PC-3 (cell line): ENCODE data around the gene EEPD1. TPM values are rescaled to one million over a fixed set of nuclear protein-coding genes. Genes with fewer than 3 reads are reported as not detected.
A peak's percentile ranks its signal among the peaks of the same experiment; 100 is the strongest.

Experiments
- ATAC-seq: fragments of 200-7000 bp; cut with Tn5 transposase; 2 replicates; pipeline ENCODE4 v1.9.1; 2020; ENCODE audit warnings: mild to moderate bottlenecking, moderate library complexity
- BruUV-seq: library from RNA; stranded (reverse); fragments of 400-500 nt; replicated peaks from 2 replicates; lab custom pipeline; 2021; lab: Mats Ljungman, UMichigan
- CTCF ChIA-PET: fragments of 300-600 bp; sonication (Branson Sonifier 250); formaldehyde crosslinking; loops from one replicate; lab custom pipeline; 2022; ENCODE audit warnings: antibody characterized with exemption; lab: Charles Lee
- POLR2A ChIA-PET: fragments of 300-600 bp; sonication (Branson Sonifier 250); formaldehyde crosslinking; loops from one replicate; lab custom pipeline; 2022; ENCODE audit warnings: antibody characterized with exemption; ENCODE audit not compliant: unreplicated experiment; lab: Charles Lee
- DNase-seq: peaks from one replicate; pipeline ENCODE4 v3.0.0-alpha.2; 2015
- H2AFZ ChIP-seq: fragments of 300-600 bp; sonication (generic); 2 replicates; pipeline ENCODE4 v1.6.0; 2016; ENCODE audit warnings: antibody characterized with exemption, low read length
- H3F3A ChIP-seq: fragments of 300-600 bp; sonication (generic); one replicate; pipeline ENCODE4 v1.6.0; 2017; ENCODE audit warnings: antibody characterized with exemption, low read length, control low read depth, mild to moderate bottlenecking; ENCODE audit not compliant: unreplicated experiment
- H3K27ac ChIP-seq: fragments of 300-600 bp; sonication (generic); 2 replicates; pipeline ENCODE4 v1.5.1; 2016; ENCODE audit warnings: mild to moderate bottlenecking, low read length
- H3K27me3 ChIP-seq: fragments of 300-600 bp; sonication (generic); 2 replicates; pipeline ENCODE4 v1.6.1; 2016; ENCODE audit warnings: low read length, mixed read lengths
- H3K36me3 ChIP-seq: fragments of 300-600 bp; sonication (generic); 2 replicates; pipeline ENCODE4 v1.6.1; 2016; ENCODE audit warnings: low read depth, mixed run types, low read length, mixed read lengths
- H3K4me1 ChIP-seq: fragments of 300-600 bp; sonication (generic); 2 replicates; pipeline ENCODE4 v1.5.1; 2016; ENCODE audit warnings: low read length; ENCODE audit not compliant: insufficient read depth
- H3K4me2 ChIP-seq: fragments of 300-600 bp; sonication (generic); 2 replicates; pipeline ENCODE4 v1.6.0; 2016; ENCODE audit warnings: low read length
- H3K4me3 ChIP-seq: fragments of 300-600 bp; sonication (generic); 2 replicates; pipeline ENCODE4 v1.5.1; 2016; ENCODE audit warnings: mild to moderate bottlenecking, low read length, mixed read lengths
- H3K79me2 ChIP-seq: fragments of 300-600 bp; sonication (generic); 2 replicates; pipeline ENCODE4 v1.6.1; 2017; ENCODE audit warnings: low read length, mixed read lengths
- H3K9ac ChIP-seq: fragments of 300-600 bp; sonication (generic); 2 replicates; pipeline ENCODE4 v1.6.0; 2016; ENCODE audit warnings: mild to moderate bottlenecking, low read length
- H3K9me2 ChIP-seq: fragments of 300-600 bp; sonication (generic); replicated peaks from 2 replicates; pipeline ENCODE4 v1.6.1; 2016; ENCODE audit warnings: mixed run types, low read length, mixed read lengths
- H3K9me3 ChIP-seq: fragments of 300-600 bp; sonication (generic); 2 replicates; pipeline ENCODE4 v1.6.1; 2016; ENCODE audit warnings: low read length, mixed read lengths
- H4K20me1 ChIP-seq: fragments of 300-600 bp; sonication (generic); 2 replicates; pipeline ENCODE4 v1.6.1; 2016; ENCODE audit warnings: low read length, mixed read lengths
- EZH2 ChIP-seq: fragments of 300-600 bp; sonication (generic); IDR thresholded peaks from one replicate; pipeline ENCODE4 v1.6.1; 2017; ENCODE audit warnings: antibody characterized with exemption, mild to moderate bottlenecking, low read length; ENCODE audit not compliant: unreplicated experiment
- EZH2phosphoT487 ChIP-seq: fragments of 300-600 bp; sonication (generic); IDR thresholded peaks from 2 replicates; pipeline ENCODE4 v1.6.1; 2018; ENCODE audit warnings: mild to moderate bottlenecking, antibody characterized with exemption, low read length, borderline replicate concordance
- intact Hi-C: fragments of 100-400 bp; cut with micrococcal nuclease; formaldehyde crosslinking; loops from 2 replicates; pipeline ENCODE4 v1.9.0; 2023
- total RNA-seq: library from RNA; depleted of rRNA; stranded (reverse); fragments of >200 nt; gene quantifications from 2 replicates; pipeline ENCODE4 v1.2.3, GENCODE V29; 2014
- TF ChIP-seq, protein P1 (sequence below): fragments of 300-600 bp; sonication (generic); conservative IDR thresholded peaks from 2 replicates; pipeline ENCODE4 v1.5.1; 2017; ENCODE audit warnings: antibody characterized with exemption, low read depth, mild to moderate bottlenecking, low read length

EEPD1 gene
- total RNA-seq, 1 experiment from 2014 or later, result 28.3 TPM

DNA sequence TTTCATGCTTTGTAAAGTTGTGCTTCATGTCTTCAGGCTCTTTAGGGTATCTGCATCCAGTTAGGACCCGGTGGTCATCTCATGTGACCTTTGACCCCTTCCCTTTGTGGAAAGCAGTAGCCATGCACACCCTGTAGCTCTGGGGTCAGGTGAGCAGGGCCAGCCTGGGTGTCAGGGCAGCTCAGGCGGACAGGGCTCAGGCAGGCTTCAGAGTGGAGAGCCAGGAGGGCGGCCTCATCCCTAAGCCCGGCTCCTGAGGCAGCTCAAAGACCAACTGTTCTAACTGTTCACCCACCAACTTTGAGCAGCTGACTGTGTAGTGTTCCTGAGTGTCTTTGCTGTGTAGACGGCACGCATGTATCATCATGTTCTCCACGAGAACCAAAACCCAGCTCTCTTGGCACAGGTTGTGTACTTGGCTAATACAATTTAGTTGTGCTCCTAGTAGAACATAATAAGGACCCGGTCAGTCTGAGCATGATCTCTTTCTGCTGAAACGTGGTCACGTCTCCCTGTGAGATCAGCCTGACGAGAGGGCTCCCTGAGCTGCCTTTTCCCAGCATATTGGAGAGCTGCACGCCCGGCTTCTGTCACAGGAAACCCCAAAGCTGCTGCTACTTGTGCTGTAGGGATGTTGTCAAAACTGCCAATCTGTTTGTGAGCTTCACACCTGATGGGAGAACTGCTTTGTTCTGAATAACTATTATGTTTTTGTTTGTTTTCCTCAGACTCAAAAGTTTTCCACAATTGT, 30.0 kb downstream of the EEPD1 start:
- Histone ChIP-seq H3K27me3 (no peaks in the 10 kb centered on the region), H3K9me3 (no peaks in the 10 kb centered on the region), H3K36me3 (no peaks in the 10 kb centered on the region), H3K4me1 (peaks cover 13% of the 10 kb centered on the region), H4K20me1 (no peaks in the 10 kb centered on the region), H3K9me2 (no peaks in the 10 kb centered on the region), H3K79me2 (peaks cover 66% of the 10 kb centered on the region), H3K27ac (no peak overlapping the region), H3K9ac (no peak overlapping the region), H3F3A (no peaks in the 10 kb centered on the region), H3K4me3 (no peak overlapping the region), H2AFZ (no peak overlapping the region), H3K4me2 (no peak overlapping the region)
- BruUV-seq, result no TSS peak
- TF ChIP-seq, protein P1, sequence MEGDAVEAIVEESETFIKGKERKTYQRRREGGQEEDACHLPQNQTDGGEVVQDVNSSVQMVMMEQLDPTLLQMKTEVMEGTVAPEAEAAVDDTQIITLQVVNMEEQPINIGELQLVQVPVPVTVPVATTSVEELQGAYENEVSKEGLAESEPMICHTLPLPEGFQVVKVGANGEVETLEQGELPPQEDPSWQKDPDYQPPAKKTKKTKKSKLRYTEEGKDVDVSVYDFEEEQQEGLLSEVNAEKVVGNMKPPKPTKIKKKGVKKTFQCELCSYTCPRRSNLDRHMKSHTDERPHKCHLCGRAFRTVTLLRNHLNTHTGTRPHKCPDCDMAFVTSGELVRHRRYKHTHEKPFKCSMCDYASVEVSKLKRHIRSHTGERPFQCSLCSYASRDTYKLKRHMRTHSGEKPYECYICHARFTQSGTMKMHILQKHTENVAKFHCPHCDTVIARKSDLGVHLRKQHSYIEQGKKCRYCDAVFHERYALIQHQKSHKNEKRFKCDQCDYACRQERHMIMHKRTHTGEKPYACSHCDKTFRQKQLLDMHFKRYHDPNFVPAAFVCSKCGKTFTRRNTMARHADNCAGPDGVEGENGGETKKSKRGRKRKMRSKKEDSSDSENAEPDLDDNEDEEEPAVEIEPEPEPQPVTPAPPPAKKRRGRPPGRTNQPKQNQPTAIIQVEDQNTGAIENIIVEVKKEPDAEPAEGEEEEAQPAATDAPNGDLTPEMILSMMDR, result no peak
- TF ChIP-seq EZH2phosphoT487 (no peak), EZH2 (no peak)
- ChIA-PET POLR2A (no interaction called here), CTCF (no interaction called here)
- ATAC-seq (no peak), DNase-seq (no peak)
- intact Hi-C loops, result no loop called here

DNA sequence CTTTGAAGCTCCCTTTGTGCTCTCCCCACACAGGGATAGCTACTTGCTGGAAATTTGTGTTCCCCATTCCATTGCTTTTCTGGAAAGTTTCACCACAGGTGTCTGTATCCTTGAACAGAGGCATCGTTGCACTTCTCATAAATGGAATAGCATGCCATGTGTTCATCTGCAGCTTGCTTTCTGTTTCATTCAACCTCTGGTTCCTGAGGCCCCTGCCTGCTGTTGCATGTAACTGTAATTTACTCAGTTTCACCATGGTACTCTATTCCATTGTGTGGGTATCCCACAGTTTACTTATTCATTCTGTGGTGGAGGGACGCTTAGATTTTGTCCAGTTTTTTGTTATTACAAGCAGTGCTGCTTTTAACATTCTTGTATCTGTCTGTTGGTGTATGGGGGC, 32.0 kb downstream of the EEPD1 start:
- no peak for DNase-seq
- Histone ChIP-seq H3K4me3 (no peak overlapping the region), H3K36me3 (no peaks in the 10 kb centered on the region), H2AFZ (no peak overlapping the region), H3K79me2 (peaks cover 71% of the 10 kb centered on the region), H3F3A (no peaks in the 10 kb centered on the region), H3K27me3 (no peaks in the 10 kb centered on the region), H3K9ac (no peak overlapping the region), H3K4me1 (peaks cover 13% of the 10 kb centered on the region), H4K20me1 (no peaks in the 10 kb centered on the region), H3K9me2 (no peaks in the 10 kb centered on the region), H3K9me3 (no peaks in the 10 kb centered on the region), H3K27ac (no peak overlapping the region), H3K4me2 (no peak overlapping the region)
- POLR2A ChIA-PET, result no interaction called here
- ATAC-seq, result no peak
- CTCF ChIA-PET, result no interaction called here
- BruUV-seq, result no TSS peak
- intact Hi-C loops, result no loop called here
- TF ChIP-seq, protein P1, result no peak
- no peak for TF ChIP-seq EZH2
- TF ChIP-seq EZH2phosphoT487, result no peak

DNA sequence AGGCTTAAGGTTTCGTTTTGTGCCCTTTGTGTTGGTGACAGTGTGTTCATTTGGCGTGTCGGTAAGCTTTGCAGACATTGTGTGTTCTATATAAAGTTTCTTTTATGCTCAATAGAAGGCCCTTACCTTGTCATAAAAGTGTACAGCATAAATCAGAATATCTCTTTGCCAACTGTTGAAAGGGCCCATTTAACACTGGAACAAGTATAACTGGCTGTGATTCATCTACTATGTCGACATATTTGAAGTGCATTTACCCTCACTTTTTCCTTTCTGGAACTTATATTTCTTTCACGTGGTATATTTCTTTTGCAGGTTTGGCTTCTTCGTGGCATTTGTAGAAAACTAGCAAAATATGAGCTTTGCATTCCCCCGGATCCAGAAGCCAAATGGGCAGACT, 32.7 kb downstream of the EEPD1 start:
- no peak overlapping the region for H3K4me3 ChIP-seq
- H3K9me2 ChIP-seq, result no peaks in the 10 kb centered on the region
- no peak overlapping the region for H3K27ac ChIP-seq
- no peaks in the 10 kb centered on the region for H3K27me3 ChIP-seq
- peaks cover 71% of the 10 kb centered on the region for H3K79me2 ChIP-seq
- intact Hi-C loops, result no loop called here
- peak; percentile 59 for DNase-seq
- H3K36me3 ChIP-seq, result no peaks in the 10 kb centered on the region
- no peaks in the 10 kb centered on the region for H3K9me3 ChIP-seq
- ChIA-PET CTCF (no interaction called here), POLR2A (no interaction called here)
- H2AFZ ChIP-seq, result no peak overlapping the region
- ATAC-seq, result peak; percentile 24; the same call in 1 of the 2 replicates
- H4K20me1 ChIP-seq, result no peaks in the 10 kb centered on the region
- peaks cover 13% of the 10 kb centered on the region for H3K4me1 ChIP-seq
- BruUV-seq, result no TSS peak
- H3K4me2 ChIP-seq, result no peak overlapping the region
- TF ChIP-seq, protein P1, result no peak
- TF ChIP-seq EZH2 (no peak), EZH2phosphoT487 (no peak)
- no peak overlapping the region for H3K9ac ChIP-seq
- H3F3A ChIP-seq, result no peaks in the 10 kb centered on the region
